Endothelial cell (in vitro differentiated cells): ENCODE results near the gene OR10A6. TPM values are rescaled to one million over a fixed set of nuclear protein-coding genes. Genes with fewer than 3 reads are reported as not detected.

Experiments
- DNase-seq: peaks from one replicate; pipeline ENCODE4 v3.0.0; 2021; ENCODE audit warnings: low spot score
- H3K27ac Mint-ChIP-seq: one replicate; pipeline ENCODE4 v1.8.0; 2021; ENCODE audit warnings: mixed read lengths, inconsistent platforms; ENCODE audit not compliant: unreplicated experiment
- H3K27me3 Mint-ChIP-seq: one replicate; pipeline ENCODE4 v1.8.0; 2021; ENCODE audit warnings: mild to moderate bottlenecking, moderate library complexity, mixed read lengths, inconsistent platforms; ENCODE audit not compliant: unreplicated experiment
- H3K36me3 Mint-ChIP-seq: one replicate; pipeline ENCODE4 v1.8.0; 2021; ENCODE audit warnings: mild to moderate bottlenecking, low read depth, mixed read lengths, inconsistent platforms; ENCODE audit not compliant: unreplicated experiment
- H3K4me1 Mint-ChIP-seq: one replicate; pipeline ENCODE4 v1.8.0; 2021; ENCODE audit warnings: mild to moderate bottlenecking, mixed read lengths, inconsistent platforms; ENCODE audit not compliant: unreplicated experiment
- H3K4me3 Mint-ChIP-seq: one replicate; pipeline ENCODE4 v1.8.0; 2021; ENCODE audit warnings: mild to moderate bottlenecking, mixed read lengths, inconsistent platforms; ENCODE audit not compliant: unreplicated experiment
- H3K9me3 Mint-ChIP-seq: one replicate; pipeline ENCODE4 v1.8.0; 2021; ENCODE audit warnings: mixed read lengths, inconsistent platforms; ENCODE audit not compliant: unreplicated experiment
- long read RNA-seq: library from polyadenylated mRNA; unstranded; transcript quantifications from one replicate; pipeline ENCODE4 v2.0.0, GENCODE V29; 2020; ENCODE audit not compliant: unreplicated experiment
- total RNA-seq: library from RNA; stranded (reverse); fragmentation: NEBNext Ultra II Directional; extraction: Animal tissue kit (Norgen Biotek cat#: 25700); gene quantifications from one replicate; pipeline ENCODE4 v1.2.1, GENCODE V29; 2021; ENCODE audit not compliant: unreplicated experiment
- TF ChIP-seq, protein P1 (sequence below): fragments of 200-600 bp; sonication (generic); IDR thresholded peaks from one replicate; pipeline ENCODE4 v1.5.0; 2021; ENCODE audit warnings: antibody characterized with exemption; ENCODE audit not compliant: unreplicated experiment

The OR10A6 gene, protein sequence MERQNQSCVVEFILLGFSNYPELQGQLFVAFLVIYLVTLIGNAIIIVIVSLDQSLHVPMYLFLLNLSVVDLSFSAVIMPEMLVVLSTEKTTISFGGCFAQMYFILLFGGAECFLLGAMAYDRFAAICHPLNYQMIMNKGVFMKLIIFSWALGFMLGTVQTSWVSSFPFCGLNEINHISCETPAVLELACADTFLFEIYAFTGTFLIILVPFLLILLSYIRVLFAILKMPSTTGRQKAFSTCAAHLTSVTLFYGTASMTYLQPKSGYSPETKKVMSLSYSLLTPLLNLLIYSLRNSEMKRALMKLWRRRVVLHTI
- not detected for total RNA-seq
- long read RNA-seq, result 0 reads

DNA sequence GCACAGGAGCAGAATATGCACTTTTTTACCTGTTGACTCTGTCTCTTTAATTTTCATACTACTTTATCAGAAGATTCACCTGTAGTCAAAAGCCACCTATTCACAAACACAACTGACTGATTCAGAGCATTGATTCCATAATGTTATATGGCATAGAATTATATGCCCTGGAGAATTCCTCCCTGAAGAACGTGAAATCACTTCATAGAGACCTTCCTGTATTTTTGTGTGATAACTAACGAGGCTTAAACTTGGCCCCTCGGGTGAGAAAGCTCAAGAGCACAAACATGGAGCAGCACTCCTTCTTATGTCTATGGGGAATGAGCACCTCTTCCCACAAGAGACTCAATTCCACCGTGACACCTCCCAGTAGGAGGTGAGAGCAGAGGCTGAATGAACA is at the start of gene OR10A6:
Gene OR10A6 (minus strand): TSS at position 101 of the 400 bp plus-strand sequence. CDS start 2,606 bp downstream, outside the sequence.
- no peaks in the 10 kb centered on the region for H3K9me3 Mint-ChIP-seq
- H3K4me3 Mint-ChIP-seq, result no peak within 1 kb of the TSS
- DNase-seq, result no peak
- TF ChIP-seq, protein P1, sequence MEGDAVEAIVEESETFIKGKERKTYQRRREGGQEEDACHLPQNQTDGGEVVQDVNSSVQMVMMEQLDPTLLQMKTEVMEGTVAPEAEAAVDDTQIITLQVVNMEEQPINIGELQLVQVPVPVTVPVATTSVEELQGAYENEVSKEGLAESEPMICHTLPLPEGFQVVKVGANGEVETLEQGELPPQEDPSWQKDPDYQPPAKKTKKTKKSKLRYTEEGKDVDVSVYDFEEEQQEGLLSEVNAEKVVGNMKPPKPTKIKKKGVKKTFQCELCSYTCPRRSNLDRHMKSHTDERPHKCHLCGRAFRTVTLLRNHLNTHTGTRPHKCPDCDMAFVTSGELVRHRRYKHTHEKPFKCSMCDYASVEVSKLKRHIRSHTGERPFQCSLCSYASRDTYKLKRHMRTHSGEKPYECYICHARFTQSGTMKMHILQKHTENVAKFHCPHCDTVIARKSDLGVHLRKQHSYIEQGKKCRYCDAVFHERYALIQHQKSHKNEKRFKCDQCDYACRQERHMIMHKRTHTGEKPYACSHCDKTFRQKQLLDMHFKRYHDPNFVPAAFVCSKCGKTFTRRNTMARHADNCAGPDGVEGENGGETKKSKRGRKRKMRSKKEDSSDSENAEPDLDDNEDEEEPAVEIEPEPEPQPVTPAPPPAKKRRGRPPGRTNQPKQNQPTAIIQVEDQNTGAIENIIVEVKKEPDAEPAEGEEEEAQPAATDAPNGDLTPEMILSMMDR, result no peak
- H3K27ac Mint-ChIP-seq, result no peak within 1 kb of the TSS
- H3K4me1 Mint-ChIP-seq, result peaks cover 5% of the 10 kb centered on the region
- no peaks in the 10 kb centered on the region for H3K27me3 Mint-ChIP-seq
- H3K36me3 Mint-ChIP-seq, result no peaks in the 10 kb centered on the region

DNA sequence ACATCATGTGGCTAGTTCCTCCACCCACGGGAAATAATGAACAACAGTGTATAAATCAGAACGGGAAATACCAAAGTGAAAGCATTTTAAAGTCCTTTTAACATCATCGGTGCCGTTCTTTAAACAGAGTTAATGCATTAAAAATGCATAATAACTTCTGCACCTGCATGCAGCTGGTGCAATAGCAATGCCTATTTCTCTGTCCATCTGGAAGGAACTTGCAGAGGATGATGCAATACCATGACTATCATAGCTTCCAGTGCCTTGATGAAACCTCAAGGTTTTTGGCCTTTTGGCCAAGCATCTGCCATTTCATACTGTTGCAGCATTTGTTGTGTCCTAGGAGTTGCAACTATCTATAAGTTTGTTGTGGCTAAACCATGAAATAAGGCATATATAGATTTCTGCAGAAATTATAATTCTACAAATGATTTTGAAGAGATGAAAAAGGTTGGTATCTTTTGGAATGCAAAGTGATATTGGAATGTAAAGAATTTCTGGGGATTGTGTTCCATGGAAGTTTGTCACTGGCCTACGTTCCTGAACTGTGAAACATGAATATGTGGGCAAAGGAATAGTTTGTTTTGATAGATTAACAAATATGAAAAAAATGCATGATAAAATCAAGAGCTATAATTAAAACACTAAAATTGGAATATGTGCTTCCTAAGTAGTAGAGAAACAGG is 46.3 kb upstream of the OR10A6 start:
- Mint-ChIP-seq H3K27me3 (peaks cover 2% of the 10 kb centered on the region), H3K9me3 (no peaks in the 10 kb centered on the region), H3K4me1 (no peaks in the 10 kb centered on the region), H3K4me3 (no peak overlapping the region), H3K36me3 (no peaks in the 10 kb centered on the region), H3K27ac (no peak overlapping the region)
- TF ChIP-seq, protein P1, result no peak
- DNase-seq, result no peak

DNA sequence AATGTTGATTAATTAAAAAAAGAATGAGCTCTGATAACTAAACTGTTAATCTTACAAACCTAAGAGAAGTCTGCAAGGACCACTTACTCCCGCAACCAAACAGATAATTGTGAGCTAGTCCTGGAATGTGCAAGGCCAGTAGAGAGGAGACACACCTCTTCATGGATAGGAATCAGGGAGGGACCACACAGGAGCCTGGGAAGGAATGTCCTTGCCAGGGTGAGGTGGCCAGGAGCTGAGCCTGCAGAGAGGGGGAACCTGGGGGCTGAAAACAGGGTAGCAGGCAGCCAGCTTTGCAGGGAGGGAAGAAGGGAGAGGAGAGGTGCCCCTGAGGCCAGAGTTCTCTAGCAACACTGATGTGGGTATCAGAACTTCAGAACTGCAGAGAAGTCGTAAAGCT is 43.6 kb upstream of the OR10A6 start:
- TF ChIP-seq, protein P1, result no peak
- no peak overlapping the region for H3K27ac Mint-ChIP-seq
- peaks cover 4% of the 10 kb centered on the region for H3K27me3 Mint-ChIP-seq
- no peaks in the 10 kb centered on the region for H3K36me3 Mint-ChIP-seq
- no peaks in the 10 kb centered on the region for H3K9me3 Mint-ChIP-seq
- no peak for DNase-seq
- no peaks in the 10 kb centered on the region for H3K4me1 Mint-ChIP-seq
- H3K4me3 Mint-ChIP-seq, result no peak overlapping the region

DNA sequence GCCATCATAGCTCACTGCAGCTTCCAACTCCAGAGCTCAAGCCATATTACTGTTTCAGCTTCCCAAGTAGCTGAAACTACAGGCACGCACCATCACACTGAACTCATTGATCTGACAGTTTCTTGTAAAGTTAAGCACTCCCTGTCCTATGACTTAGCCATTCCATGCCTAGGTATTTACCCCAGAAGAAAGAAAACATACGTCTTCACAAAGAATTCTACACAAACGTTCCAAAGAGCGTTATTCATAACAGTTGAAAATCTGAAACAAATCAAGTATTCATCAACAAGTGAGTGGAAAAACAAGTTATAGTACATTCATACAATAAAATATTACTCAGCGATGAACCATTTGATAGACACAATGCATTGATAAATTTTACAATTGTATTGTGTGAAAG is 41.9 kb upstream of the OR10A6 start:
- TF ChIP-seq, protein P1, result no peak
- Mint-ChIP-seq H3K4me1 (no peaks in the 10 kb centered on the region), H3K36me3 (no peaks in the 10 kb centered on the region), H3K4me3 (no peak overlapping the region), H3K27ac (no peak overlapping the region), H3K27me3 (peaks cover 2% of the 10 kb centered on the region), H3K9me3 (no peaks in the 10 kb centered on the region)
- no peak for DNase-seq

DNA sequence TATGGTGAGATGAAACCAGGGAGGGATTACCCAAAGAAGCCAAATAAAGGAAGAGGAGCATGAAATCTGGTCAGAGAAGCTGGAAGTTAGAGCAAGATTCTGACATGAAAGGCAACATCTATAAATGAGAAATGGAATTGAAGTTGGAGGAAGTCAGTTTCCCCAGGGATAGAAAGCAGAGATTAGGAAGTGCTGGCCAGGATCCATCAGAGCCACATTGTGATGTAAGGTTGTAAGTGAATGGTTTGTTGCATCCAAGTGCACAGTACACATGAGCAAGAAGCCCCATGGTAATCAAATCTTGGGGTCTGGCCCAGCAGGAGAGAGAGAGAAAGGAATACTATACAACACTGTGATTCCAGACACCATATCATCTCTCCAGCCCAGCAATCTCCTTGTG is 40.8 kb upstream of the OR10A6 start:
- Mint-ChIP-seq H3K27me3 (peaks cover 2% of the 10 kb centered on the region), H3K4me3 (no peak overlapping the region), H3K36me3 (no peaks in the 10 kb centered on the region), H3K9me3 (no peaks in the 10 kb centered on the region), H3K4me1 (no peaks in the 10 kb centered on the region), H3K27ac (no peak overlapping the region)
- TF ChIP-seq, protein P1, result no peak
- no peak for DNase-seq
